ENCODE results near the gene HSPH1. TPM values are rescaled to one million over a fixed set of nuclear protein-coding genes. Genes with fewer than 3 reads are reported as not detected.
"Not testable (repeated sequence)": the region's sequence is repeated elsewhere in the genome, so short reads cannot be mapped to it uniquely, and the experiment has no call there.

HSPH1 gene
- total RNA-seq, 4 donors from 2014 or later: 30.4 to 51.0 (median 41.3) TPM

GRCh38 chr13:31184981-31185645 lies 23.4 kb upstream of the HSPH1 start:
- WGBS: 41% methylated on average over 7 of the region's 7 CpGs
- Histone ChIP-seq H3K4me3 (no peak overlapping the region), H3K9me3 (no peaks in the 10 kb centered on the region), H3K27ac (no peak overlapping the region), H3K4me1 (no peaks in the 10 kb centered on the region), H3K36me3 (no peaks in the 10 kb centered on the region), H3K27me3 (no peaks in the 10 kb centered on the region)
- TF ChIP-seq POLR2AphosphoS5 (IDR thresholded peaks at IDR 0.05) (no peak), POLR2A (IDR thresholded peaks at IDR 0.05) (no peak), EP300 (IDR thresholded peaks at IDR 0.05) (no peak)
- TF ChIP-seq, protein P1, sequence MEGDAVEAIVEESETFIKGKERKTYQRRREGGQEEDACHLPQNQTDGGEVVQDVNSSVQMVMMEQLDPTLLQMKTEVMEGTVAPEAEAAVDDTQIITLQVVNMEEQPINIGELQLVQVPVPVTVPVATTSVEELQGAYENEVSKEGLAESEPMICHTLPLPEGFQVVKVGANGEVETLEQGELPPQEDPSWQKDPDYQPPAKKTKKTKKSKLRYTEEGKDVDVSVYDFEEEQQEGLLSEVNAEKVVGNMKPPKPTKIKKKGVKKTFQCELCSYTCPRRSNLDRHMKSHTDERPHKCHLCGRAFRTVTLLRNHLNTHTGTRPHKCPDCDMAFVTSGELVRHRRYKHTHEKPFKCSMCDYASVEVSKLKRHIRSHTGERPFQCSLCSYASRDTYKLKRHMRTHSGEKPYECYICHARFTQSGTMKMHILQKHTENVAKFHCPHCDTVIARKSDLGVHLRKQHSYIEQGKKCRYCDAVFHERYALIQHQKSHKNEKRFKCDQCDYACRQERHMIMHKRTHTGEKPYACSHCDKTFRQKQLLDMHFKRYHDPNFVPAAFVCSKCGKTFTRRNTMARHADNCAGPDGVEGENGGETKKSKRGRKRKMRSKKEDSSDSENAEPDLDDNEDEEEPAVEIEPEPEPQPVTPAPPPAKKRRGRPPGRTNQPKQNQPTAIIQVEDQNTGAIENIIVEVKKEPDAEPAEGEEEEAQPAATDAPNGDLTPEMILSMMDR (IDR thresholded peaks at IDR 0.05): no peak
- no peak for DNase-seq (ENCODE audit: low spot score in 2 of 2)

DNA sequence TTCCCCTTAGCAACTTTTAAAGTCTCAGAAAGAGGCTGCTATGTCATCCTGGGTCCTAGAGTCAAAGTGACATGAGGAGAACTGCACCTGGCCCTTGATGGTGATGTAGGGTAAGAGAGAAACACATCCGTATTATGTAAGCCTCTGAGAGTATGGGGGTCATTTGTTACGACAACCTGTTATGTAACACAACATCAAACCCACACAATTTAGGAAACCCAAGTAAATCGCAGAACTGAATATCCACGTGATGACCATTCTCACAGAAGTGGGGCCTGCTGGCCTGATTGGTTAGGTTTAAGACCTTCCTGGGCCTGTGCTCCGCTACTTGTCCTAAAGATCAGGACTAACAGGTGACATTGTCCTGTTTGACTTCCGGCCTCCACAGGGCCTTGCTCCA lies 22.7 kb upstream of the HSPH1 start:
- no peaks in the 10 kb centered on the region for H3K36me3 ChIP-seq
- no peak for DNase-seq (ENCODE audit: low spot score in 2 of 2)
- H3K4me3 ChIP-seq: no peak overlapping the region
- no peak overlapping the region for H3K27ac ChIP-seq
- 97% methylated on average over 6 of the region's 6 CpGs for WGBS
- no peaks in the 10 kb centered on the region for H3K4me1 ChIP-seq
- no peak for TF ChIP-seq EP300 (IDR thresholded peaks at IDR 0.05)
- TF ChIP-seq, protein P1 (IDR thresholded peaks at IDR 0.05): no peak
- TF ChIP-seq POLR2AphosphoS5 (IDR thresholded peaks at IDR 0.05): no peak
- no peak for TF ChIP-seq POLR2A (IDR thresholded peaks at IDR 0.05)
- no peaks in the 10 kb centered on the region for H3K27me3 ChIP-seq
- H3K9me3 ChIP-seq: no peaks in the 10 kb centered on the region

DNA sequence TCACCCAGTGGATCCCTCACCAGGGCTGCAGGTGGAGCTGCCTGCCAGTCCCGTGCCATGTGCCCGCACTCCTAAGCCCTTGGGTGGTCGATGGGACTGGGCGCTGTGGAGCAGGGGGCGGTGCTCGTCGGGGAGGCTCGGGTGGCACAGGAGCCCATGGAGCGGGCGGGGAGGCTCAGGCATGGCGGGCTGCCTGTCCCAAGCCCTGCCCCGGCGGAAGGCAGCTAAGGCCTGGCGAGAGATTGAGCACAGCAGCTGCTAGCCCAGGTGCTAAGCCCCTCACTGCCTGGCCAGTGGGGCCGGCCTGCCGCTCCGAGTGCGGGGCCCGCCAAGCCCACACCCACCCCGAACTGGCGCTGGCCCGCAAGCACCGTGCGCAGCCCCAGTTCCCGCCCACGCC lies 21.3 kb upstream of the HSPH1 start:
- H3K27ac ChIP-seq: no peak overlapping the region

DNA sequence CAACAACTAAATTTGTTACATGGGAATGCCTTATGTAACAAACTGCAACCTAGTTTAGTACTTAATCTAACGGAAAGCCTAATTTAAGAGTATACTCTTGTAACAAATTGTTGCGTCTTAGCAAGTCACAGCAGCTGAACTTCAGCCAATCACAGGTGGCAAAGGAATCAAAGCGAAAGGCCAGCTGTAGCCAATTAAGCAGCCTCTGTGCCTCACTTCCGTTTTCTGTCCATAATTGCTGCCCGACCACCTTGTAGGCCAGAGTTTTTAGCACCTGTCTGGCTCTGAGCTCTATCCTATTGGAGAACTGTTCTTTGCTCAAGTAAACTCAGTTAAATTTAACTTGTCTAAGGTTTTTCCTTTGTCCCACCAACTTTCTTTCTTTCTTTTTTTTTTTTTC lies 18.1 kb upstream of the HSPH1 start:
- 84% methylated on average over 5 of the region's 5 CpGs for WGBS
- Histone ChIP-seq H3K36me3 (no peaks in the 10 kb centered on the region), H3K27ac (no peak overlapping the region), H3K4me1 (no peaks in the 10 kb centered on the region), H3K27me3 (no peaks in the 10 kb centered on the region), H3K4me3 (no peak overlapping the region), H3K9me3 (no peaks in the 10 kb centered on the region)
- no peak for DNase-seq (ENCODE audit: low spot score in 2 of 2)
- TF ChIP-seq POLR2AphosphoS5 (IDR thresholded peaks at IDR 0.05): no peak
- TF ChIP-seq, protein P1 (IDR thresholded peaks at IDR 0.05): no peak
- TF ChIP-seq EP300 (IDR thresholded peaks at IDR 0.05): no peak
- no peak for TF ChIP-seq POLR2A (IDR thresholded peaks at IDR 0.05)

More for the DNA sequence above, 21.3 kb upstream of the HSPH1 start:
- Histone ChIP-seq H3K4me3 (no peak overlapping the region), H3K9me3 (no peaks in the 10 kb centered on the region), H3K27me3 (no peaks in the 10 kb centered on the region), H3K36me3 (no peaks in the 10 kb centered on the region), H3K4me1 (no peaks in the 10 kb centered on the region)
- TF ChIP-seq EP300 (IDR thresholded peaks at IDR 0.05): no peak
- TF ChIP-seq POLR2A (IDR thresholded peaks at IDR 0.05): no peak
- TF ChIP-seq, protein P1 (IDR thresholded peaks at IDR 0.05): no peak
- TF ChIP-seq POLR2AphosphoS5 (IDR thresholded peaks at IDR 0.05): no peak
- DNase-seq (ENCODE audit: low spot score in 2 of 2): no peak
- WGBS: 100% methylated on average over 1 of the region's 26 CpGs

DNA sequence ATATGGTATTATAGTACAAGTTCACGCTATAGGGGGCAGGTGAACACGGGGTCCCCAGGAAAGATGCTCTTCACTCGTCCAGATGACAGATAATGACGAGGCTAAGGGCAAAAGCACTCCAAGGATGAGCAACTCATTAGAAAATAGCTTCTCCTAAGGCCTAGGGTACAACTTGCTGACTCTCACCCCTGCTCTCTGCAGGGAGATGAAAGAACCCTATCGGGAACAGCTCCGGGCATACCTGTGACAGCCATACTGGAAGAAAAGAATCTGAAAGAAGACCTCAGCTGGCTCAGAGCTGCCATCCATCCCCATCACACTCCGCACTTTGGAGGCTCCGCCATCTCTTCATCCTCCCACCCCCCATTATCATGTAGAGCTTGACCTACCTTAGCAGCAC lies 17.5 kb upstream of the HSPH1 start:
- H3K27ac ChIP-seq: no peak overlapping the region
- H3K36me3 ChIP-seq: no peaks in the 10 kb centered on the region
- no peaks in the 10 kb centered on the region for H3K9me3 ChIP-seq
- TF ChIP-seq POLR2A (IDR thresholded peaks at IDR 0.05) (no peak), EP300 (IDR thresholded peaks at IDR 0.05) (no peak), POLR2AphosphoS5 (IDR thresholded peaks at IDR 0.05) (no peak)
- TF ChIP-seq, protein P1 (IDR thresholded peaks at IDR 0.05): no peak
- H3K4me1 ChIP-seq: no peaks in the 10 kb centered on the region
- WGBS: 90% methylated on average over 8 of the region's 8 CpGs
- no peaks in the 10 kb centered on the region for H3K27me3 ChIP-seq
- no peak overlapping the region for H3K4me3 ChIP-seq
- DNase-seq (ENCODE audit: low spot score in 2 of 2): no peak

DNA sequence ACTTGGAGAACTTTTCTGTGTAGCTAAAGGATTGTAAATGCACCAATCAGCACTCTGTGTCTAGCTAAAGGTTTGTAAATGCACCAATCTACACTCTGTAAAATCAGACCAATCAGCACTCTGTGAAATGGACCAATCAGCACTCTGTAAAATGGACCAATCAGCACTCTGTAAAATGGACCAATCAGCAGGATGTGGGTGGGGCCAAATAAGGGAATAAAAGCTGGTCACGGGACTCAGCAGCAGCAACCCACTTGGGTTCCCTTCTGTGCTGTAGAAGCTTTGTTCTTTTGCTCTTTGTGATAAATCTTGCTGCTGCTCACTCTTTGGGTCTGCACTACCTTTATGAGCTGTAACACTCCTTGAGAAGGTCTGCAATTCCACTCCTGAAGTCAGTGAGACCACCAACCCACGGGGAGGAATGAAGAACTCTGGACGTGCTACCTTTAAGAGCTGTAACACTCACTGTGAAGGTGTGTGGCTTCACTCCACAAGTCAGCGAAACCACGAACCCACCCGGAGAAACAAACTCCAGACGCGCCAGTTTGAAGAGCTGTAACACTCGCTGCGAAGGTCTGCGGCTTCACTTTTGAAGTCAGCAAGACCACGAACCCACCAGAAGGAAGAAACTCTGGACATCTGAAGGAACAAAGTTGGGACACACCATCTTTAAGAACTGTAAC lies 16.2 kb upstream of the HSPH1 start:
- not testable (repeated sequence) for H3K36me3 ChIP-seq; H3K4me3 ChIP-seq; H3K27me3 ChIP-seq; H3K9me3 ChIP-seq; DNase-seq (ENCODE audit: low spot score in 2 of 2); H3K27ac ChIP-seq; H3K4me1 ChIP-seq
- 81% methylated on average over 12 of the region's 12 CpGs for WGBS
